ENCODE data around the gene IGF2. TPM values are rescaled to one million over a fixed set of nuclear protein-coding genes. Genes with fewer than 3 reads are reported as not detected.

The IGF2 gene
- total RNA-seq, 2 donors from 2014 or later: 0.21 to 0.77 TPM

DNA sequence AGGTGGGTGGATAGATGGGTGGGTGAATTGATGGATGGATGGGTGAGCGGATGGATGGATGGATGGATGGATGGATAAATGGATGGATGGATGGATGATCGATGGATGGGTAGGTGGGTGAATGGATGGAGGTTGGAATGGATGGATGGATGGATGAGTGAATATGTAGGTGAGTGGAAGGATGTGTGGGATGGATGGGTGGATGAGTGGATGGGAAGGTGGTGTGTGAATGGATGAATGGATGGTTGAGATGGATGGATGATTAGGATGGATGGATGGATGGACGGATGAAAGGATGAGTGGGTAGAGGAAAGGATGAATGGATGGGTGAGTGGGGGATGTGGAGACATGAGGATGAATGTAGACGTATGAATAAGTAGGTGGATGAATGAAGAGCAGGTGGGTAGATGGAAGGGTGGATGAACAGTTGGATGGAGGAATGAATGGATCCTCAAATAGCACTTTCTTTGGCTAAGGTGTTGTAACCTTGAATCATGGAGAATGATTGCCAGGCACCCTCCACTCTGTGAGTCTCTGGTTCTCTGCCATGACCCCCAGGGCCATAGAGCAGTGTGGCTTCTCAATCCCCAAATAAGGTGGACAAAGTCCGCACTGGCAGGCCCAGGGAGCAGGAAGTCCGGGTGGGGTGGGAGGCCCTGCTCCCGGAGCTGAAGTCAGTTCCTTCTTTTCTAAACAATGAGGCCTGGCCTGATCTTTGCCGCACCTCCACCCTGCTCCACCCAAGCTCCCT is 36.9 kb downstream of the IGF2 start:
- H3K27ac Mint-ChIP-seq: no peak overlapping the region
- no peaks in the 10 kb centered on the region for H3K9me3 ChIP-seq (ENCODE audit: control insufficient read depth, low read length, poor library complexity, severe bottlenecking)
- ATAC-seq (no peak), DNase-seq (peak in 1 of 3 donors; percentile 3)
- peaks cover 5% of the 10 kb centered on the region for H3K27me3 Mint-ChIP-seq
- no peak overlapping the region for H3K4me3 Mint-ChIP-seq
- H3K36me3 Mint-ChIP-seq (ENCODE audit: low read depth): peaks cover 6% of the 10 kb centered on the region
- peaks cover 3% of the 10 kb centered on the region for H3K4me1 Mint-ChIP-seq

DNA sequence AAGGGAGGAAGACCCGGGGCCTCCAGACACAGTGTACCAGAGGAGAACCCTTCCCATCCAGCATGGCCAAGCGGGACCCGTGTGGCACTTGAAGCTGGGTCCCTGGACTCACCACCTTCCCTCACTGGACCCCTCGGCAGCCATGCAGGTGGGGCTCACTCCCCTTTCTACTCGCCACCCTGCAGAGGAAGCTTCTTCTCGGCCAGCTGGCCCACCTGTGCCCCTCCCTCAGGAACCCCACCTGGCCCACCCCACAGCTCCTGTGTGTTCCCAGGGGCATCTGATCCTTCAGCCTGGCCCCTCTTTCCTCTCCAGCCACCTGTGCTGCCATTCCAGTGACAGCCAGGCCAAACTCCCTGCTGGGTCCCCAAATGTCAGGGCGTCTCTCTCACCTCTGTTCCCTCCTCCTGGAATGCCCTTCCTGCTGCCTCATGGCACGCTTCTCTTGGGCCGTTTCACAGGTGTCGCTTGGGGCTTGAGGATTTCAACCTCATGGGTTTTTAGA is 38.0 kb downstream of the IGF2 start:
- no peak overlapping the region for H3K27ac Mint-ChIP-seq
- H3K36me3 Mint-ChIP-seq (ENCODE audit: low read depth): peaks cover 6% of the 10 kb centered on the region
- no peak overlapping the region for H3K4me3 Mint-ChIP-seq
- DNase-seq (peak in 1 of 3 donors; percentile 3), ATAC-seq (no peak)
- H3K9me3 ChIP-seq (ENCODE audit: control insufficient read depth, low read length, poor library complexity, severe bottlenecking): no peaks in the 10 kb centered on the region
- H3K27me3 Mint-ChIP-seq: peaks cover 5% of the 10 kb centered on the region
- H3K4me1 Mint-ChIP-seq: peaks cover 5% of the 10 kb centered on the region

DNA sequence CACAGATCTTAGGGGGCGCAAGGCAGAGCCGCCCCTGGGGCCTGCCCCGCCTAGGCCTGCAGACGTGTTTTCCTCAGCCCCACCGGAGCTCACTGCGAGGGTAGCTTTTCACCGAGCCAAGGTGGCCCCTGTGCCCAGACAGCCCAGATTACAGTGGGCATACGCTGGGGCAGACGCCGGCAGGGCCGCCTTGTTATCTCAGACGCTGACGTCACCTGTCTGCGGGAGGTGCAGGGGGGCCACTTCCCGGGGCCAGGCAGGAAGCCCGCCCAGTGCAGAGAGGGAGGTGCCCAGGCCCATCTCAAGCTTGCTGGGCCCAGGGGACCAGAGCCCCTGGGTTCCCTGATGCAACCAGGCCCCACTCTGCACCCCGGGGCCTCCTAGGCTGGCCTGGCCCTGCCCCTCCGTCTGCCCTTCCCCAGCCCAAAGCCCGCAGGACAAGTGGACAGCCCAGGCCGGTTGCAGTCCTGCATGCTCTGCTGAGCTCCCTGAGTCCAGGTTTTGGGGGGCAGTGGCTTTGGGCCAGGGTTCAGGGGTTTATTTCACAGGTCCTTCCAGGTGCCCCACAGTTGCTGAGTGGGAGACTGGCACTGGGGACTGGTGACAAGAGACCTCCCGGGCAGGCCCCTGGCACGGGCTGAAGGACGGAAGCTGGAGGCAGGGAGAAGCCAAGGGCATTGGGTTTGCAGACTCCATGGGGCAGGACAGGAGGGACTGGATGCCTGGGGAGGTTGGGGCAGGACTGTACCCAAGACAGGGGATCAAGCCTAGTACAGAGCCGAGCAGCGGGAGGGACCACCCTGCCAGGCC is 38.6 kb downstream of the IGF2 start:
- Mint-ChIP-seq H3K36me3 (ENCODE audit: low read depth) (peaks cover 6% of the 10 kb centered on the region), H3K27ac (no peak overlapping the region), H3K27me3 (peaks cover 5% of the 10 kb centered on the region), H3K4me1 (peaks cover 5% of the 10 kb centered on the region), H3K4me3 (no peak overlapping the region)
- ATAC-seq: peak; percentile 61
- DNase-seq: peak in 2 of 3 donors; percentile 4 to 8
- no peaks in the 10 kb centered on the region for H3K9me3 ChIP-seq (ENCODE audit: control insufficient read depth, low read length, poor library complexity, severe bottlenecking)

DNA sequence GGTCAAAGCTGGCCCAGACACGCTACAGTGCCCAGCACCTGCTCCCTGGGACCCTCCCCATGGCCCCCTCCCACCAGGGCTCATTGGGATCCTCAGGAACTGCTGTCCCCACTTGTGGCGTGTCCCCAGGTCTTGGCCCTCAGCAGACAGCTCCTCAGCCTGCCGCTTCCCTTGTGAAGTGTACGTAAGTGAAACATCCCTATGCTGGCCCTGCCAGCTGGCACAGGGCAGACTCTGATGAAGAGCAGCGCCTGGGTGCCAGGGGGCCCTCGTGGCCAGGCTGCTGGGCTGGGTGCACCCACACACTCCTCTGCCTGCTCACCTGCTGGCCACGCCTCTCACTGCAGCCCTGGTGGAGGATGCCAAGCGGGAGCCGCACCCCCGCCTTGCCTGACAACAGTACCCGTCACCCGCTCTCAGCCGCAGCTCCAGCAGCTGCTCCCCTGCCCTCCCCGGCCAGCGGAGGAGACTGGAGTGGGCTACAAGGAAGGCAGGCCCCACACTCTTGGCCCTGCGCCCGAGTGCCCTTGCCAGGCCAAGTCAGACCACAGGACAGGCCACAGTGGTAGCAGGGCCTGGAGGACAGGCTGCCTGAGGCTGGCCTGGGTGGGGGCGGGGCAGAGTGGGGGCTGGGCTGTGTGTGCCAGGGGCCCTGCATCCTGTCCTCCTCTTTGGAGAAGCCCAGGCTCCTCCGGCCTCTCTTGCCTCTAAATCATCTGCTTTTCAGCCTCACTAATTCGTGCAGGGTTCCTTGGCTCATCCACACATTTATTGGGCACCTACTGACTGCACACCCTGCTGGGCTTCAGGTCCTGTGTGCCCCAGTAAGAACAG is 39.5 kb downstream of the IGF2 start:
- Mint-ChIP-seq H3K27me3 (peaks cover 5% of the 10 kb centered on the region), H3K27ac (no peak overlapping the region), H3K4me3 (no peak overlapping the region), H3K4me1 (peaks cover 5% of the 10 kb centered on the region), H3K36me3 (ENCODE audit: low read depth) (peaks cover 6% of the 10 kb centered on the region)
- no peaks in the 10 kb centered on the region for H3K9me3 ChIP-seq (ENCODE audit: control insufficient read depth, low read length, poor library complexity, severe bottlenecking)
- no peak for ATAC-seq
- DNase-seq: peak in 2 of 3 donors; percentile 1 to 3

DNA sequence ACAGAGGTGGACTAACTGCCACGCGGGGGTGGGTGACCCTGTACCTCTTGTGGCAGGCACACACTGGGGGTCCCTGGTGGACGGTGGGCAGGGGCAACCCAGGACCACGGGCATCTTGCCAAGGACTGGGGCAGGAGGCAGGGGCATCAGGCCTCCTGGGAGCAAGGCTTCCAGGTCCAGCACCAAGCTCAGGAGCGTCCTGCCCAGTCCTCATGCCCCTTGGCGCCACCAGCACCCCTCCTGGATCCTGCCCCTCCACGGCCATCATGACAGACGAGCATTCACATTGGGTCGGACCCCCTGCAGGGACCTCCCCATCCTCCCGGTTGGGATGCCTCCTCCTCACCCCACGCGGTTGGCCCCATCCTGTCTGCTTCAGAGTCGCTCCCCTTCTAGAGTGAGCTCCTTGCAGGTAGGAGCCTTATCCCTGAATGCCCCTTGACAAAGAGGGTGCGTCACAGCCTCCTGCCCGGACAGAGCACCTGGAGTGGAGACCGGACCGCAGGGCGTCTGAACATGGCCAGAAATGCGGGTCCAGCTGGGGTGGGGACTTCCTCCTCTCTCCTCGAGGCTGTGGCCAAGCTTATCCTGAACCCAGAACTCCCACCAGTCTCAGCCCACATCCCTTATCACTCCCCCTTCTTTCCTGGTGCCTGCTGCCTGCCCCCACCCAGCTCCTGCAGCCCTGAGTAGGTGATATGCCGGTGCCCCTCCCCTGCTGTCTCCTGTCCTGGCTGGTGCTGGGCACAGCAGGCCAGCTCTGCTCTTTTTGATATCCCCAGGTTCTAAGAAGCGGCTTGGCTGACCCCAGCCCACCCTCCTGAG is 40.3 kb downstream of the IGF2 start:
- H3K9me3 ChIP-seq (ENCODE audit: control insufficient read depth, low read length, poor library complexity, severe bottlenecking): no peaks in the 10 kb centered on the region
- DNase-seq (peak in 1 of 3 donors; percentile 7), ATAC-seq (no peak)
- H3K27me3 Mint-ChIP-seq: peaks cover 5% of the 10 kb centered on the region
- H3K36me3 Mint-ChIP-seq (ENCODE audit: low read depth): peaks cover 2% of the 10 kb centered on the region
- peaks cover 6% of the 10 kb centered on the region for H3K4me1 Mint-ChIP-seq
- no peak overlapping the region for H3K4me3 Mint-ChIP-seq
- H3K27ac Mint-ChIP-seq: no peak overlapping the region

DNA sequence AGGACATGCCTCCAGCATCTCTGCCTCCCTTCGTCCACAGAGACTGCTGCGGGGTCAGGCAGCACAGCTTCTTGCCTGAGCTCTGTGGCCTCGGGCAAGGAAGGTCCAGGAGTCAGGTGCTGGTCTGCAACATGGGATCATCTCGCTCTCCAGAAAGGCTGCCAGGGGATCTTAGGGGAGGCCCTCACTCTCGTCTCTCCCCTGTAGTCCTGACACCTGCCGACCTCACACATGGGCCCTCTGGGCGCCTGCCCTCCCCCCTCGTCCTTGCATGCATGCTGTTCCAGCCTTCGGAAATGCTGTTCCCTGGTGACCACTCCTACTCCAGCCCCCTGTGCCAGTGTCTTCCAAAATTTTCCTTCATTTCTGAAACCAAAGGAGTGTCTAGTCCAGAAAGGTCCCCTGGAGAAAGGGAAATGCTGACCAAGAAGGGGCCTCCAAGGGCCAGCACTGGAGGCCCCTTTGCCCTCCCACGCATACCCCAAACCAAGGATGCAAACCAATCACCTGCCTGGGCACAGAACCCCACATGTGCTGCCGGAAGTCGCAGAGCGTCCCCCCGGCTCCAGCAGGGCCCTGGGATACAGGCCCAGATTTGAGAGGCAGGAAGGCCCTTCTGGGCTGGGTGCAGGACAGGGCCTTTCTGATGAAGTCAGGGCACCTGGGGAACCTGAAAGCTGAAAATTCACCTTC is 41.0 kb downstream of the IGF2 start:
- peaks cover 9% of the 10 kb centered on the region for H3K27me3 Mint-ChIP-seq
- no peak for ATAC-seq
- no peaks in the 10 kb centered on the region for H3K9me3 ChIP-seq (ENCODE audit: control insufficient read depth, low read length, poor library complexity, severe bottlenecking)
- H3K36me3 Mint-ChIP-seq (ENCODE audit: low read depth): peaks cover 2% of the 10 kb centered on the region
- DNase-seq: peak in 2 of 3 donors; percentile 1 to 5
- H3K4me3 Mint-ChIP-seq: no peak overlapping the region
- no peak overlapping the region for H3K27ac Mint-ChIP-seq
- H3K4me1 Mint-ChIP-seq: peaks cover 13% of the 10 kb centered on the region

DNA sequence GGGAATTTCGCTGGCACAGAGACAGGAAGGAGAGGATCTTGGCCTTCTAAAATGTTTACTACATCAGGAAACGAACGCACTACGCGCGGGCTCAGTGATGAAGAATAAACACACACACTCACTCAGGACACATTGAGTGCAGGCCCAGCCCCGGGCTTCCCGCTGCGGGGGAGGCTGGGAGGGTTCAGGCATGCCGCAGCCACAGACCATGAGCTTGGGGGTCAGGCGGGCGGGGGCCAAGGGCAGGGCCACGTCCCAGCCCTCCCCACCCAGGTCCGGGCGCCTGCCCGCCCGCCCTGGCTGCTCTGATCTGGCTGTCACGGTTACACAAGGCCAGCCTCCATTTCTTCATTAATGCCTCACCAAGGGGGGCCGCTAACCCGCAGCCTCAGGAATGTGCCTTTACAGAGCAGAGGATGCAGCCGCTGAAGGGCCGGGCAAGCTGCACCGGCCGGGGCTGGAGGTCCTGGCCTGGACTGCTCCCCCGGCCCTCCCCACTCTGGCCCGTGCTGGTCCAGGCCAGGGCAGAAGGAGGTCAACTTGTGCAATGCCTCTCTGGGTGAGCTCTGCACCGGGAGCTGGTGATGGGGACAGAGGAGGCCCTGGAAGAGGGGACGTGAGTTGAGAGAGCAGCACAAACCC is 41.7 kb downstream of the IGF2 start:
- peak in 1 of 3 donors; percentile 5 for DNase-seq
- no peak for ATAC-seq
- H3K27ac Mint-ChIP-seq: no peak overlapping the region
- H3K4me1 Mint-ChIP-seq: peaks cover 17% of the 10 kb centered on the region
- peaks cover 2% of the 10 kb centered on the region for H3K36me3 Mint-ChIP-seq (ENCODE audit: low read depth)
- peaks cover 15% of the 10 kb centered on the region for H3K27me3 Mint-ChIP-seq
- no peaks in the 10 kb centered on the region for H3K9me3 ChIP-seq (ENCODE audit: control insufficient read depth, low read length, poor library complexity, severe bottlenecking)
- H3K4me3 Mint-ChIP-seq: no peak overlapping the region

DNA sequence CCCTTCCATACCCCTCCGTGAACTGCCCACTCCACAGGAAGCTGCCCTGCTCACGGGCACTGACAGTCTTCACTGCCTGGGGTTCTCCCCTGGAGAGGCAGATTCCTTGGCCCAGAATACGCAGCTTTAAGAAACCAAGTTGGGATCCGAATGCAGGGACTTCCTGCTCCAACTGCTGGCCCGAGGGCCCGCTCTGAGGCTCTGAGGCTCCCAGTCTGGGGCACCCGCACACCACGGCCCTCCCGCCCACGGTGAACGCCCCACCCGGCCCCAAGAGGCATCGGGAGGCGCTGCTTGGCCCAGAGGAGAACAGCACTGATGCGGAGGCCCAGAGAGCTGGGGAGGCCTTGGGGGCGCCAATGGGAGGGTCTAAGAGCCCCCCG is 42.3 kb downstream of the IGF2 start:
- Mint-ChIP-seq H3K27me3 (peaks cover 15% of the 10 kb centered on the region), H3K4me1 (peaks cover 19% of the 10 kb centered on the region), H3K27ac (no peak overlapping the region), H3K36me3 (ENCODE audit: low read depth) (peaks cover 2% of the 10 kb centered on the region), H3K4me3 (no peak overlapping the region)
- DNase-seq (peak in 2 of 3 donors; percentile 3 to 5), ATAC-seq (no peak)
- no peaks in the 10 kb centered on the region for H3K9me3 ChIP-seq (ENCODE audit: control insufficient read depth, low read length, poor library complexity, severe bottlenecking)

DNA sequence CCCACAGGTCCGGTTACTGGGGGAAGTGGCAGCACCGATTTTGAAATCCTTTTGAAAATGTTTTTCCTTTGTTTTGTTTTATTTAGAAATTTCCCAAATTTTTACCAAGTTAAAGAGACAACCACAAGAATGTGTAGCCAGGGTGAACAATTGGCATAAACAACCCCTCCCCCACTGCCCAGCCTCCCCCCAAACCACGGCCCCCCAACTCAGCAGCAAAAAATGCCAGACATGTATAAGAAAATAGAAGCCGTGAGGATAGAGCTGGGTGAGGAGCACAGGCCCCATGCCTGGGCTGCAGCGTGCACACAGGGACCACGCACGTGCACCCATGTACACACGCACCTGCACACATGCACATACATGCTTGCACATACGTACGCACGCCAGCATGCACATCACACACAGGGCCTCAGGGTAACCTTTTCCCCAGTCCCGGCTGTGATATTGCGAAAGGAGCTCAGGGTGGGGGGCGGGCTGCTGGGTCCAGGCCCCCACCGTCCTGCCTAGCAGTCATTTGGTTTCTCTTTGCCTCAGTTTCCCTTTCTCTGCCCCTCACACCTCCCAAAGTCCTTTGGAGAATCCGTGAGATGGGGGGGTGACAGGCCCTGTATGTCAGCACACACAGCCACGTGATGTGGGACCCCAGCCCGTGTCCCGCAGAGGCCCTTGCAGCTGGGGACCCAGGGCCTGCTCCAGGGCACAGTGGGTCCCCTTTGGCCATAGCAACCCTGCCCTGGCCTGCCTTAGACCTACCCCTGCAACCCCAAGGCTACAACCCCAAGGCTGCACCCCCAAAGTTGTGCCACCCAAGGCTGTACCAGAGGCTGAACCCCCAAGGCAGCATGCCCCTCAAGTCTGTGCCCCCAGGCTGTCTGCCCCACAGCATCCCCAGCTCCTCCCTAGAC is 42.9 kb downstream of the IGF2 start:
- Mint-ChIP-seq H3K4me1 (peaks cover 20% of the 10 kb centered on the region), H3K27me3 (peaks cover 15% of the 10 kb centered on the region), H3K4me3 (no peak overlapping the region), H3K27ac (no peak overlapping the region), H3K36me3 (ENCODE audit: low read depth) (no peaks in the 10 kb centered on the region)
- peak in 2 of 3 donors; percentile 1 to 3 for DNase-seq
- H3K9me3 ChIP-seq (ENCODE audit: control insufficient read depth, low read length, poor library complexity, severe bottlenecking): no peaks in the 10 kb centered on the region
- ATAC-seq: no peak

DNA sequence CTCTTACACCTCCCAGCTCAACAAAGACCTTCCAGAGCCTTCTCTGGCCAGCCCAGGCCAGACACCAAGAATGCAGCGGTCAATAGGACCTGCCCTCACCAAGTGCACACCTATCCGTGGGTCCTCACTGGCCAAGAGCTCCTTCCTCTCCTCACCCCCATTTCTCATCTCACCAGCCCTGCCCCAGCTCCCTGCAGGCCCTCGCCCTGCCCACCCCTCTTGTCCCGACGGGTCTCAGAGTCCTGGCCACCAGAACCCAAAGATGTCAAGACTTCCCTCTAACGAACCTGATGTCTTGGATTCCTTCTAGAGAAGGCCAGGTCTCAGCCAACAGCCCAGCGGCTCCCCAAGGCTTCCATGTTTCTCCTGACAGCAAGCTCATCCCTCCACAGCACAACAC is 43.6 kb downstream of the IGF2 start:
- no peaks in the 10 kb centered on the region for H3K36me3 Mint-ChIP-seq (ENCODE audit: low read depth)
- H3K4me3 Mint-ChIP-seq: no peak overlapping the region
- peaks cover 20% of the 10 kb centered on the region for H3K4me1 Mint-ChIP-seq
- no peak overlapping the region for H3K27ac Mint-ChIP-seq
- DNase-seq (peak in 1 of 3 donors; percentile 3), ATAC-seq (no peak)
- no peaks in the 10 kb centered on the region for H3K9me3 ChIP-seq (ENCODE audit: control insufficient read depth, low read length, poor library complexity, severe bottlenecking)
- H3K27me3 Mint-ChIP-seq: peaks cover 15% of the 10 kb centered on the region

DNA sequence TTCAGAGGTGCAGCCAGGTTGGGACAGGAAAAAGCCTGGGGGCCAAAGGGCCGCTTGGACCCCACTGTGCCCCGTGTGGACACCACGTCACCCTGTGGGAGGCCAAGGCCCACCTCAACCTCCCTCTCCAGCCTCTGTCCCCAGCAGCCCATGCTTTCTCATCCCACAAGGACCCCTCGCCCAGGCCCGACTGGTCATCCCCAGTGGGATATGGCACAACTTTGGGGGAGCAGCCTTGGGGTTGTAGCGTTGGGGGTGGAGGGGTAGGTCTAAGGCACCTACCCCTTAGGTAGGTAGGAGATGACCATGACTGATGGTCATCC is 44.0 kb downstream of the IGF2 start:
- ATAC-seq (no peak), DNase-seq (no peak)
- Mint-ChIP-seq H3K4me1 (peaks cover 19% of the 10 kb centered on the region), H3K27ac (no peak overlapping the region), H3K27me3 (peaks cover 13% of the 10 kb centered on the region), H3K36me3 (ENCODE audit: low read depth) (no peaks in the 10 kb centered on the region), H3K4me3 (no peak overlapping the region)
- H3K9me3 ChIP-seq (ENCODE audit: control insufficient read depth, low read length, poor library complexity, severe bottlenecking): no peaks in the 10 kb centered on the region
